NCI-H82 treated with DMSO at 0.1 percent for 48 hours (cell line): Measurements from ENCODE around the gene C9orf85.
A peak's percentile ranks its signal among the peaks of the same experiment; 100 is the strongest.
"Not testable (repeated sequence)": the region's sequence is repeated elsewhere in the genome, so short reads cannot be mapped to it uniquely, and the experiment has no call there.

ENCODE experiments used
- DNase-seq: peaks from one replicate; lab custom pipeline; 2025; ENCODE audit not compliant: unreplicated experiment; lab: John Stamatoyannopoulos, UW

Gene C9orf85

GRCh38 chr9:71987471-71988371, 76.3 kb downstream of the C9orf85 start:
- no peak for DNase-seq

GRCh38 chr9:71990466-71990865, 79.0 kb downstream of the C9orf85 start:
- DNase-seq, result no peak

- no peak for DNase-seq
These were observed 94.0 kb downstream of the C9orf85 start for GRCh38 chr9:72005451-72005850.

- no peak for DNase-seq
These were observed 95.1 kb downstream of the C9orf85 start for GRCh38 chr9:72006501-72006900.

- not testable (repeated sequence) for DNase-seq
These were observed 96.3 kb downstream of the C9orf85 start for GRCh38 chr9:72007726-72008125.

- no peak for DNase-seq
These were observed 101.2 kb downstream of the C9orf85 start for GRCh38 chr9:72012646-72013045.

- DNase-seq, result no peak
These were observed 101.9 kb downstream of the C9orf85 start for GRCh38 chr9:72013292-72013760.

- peak; percentile 29 for DNase-seq
These were observed 111.4 kb downstream of the C9orf85 start for GRCh38 chr9:72022841-72023240.
